ENCODE measurements around the gene AAGAB. TPM values are rescaled to one million over a fixed set of nuclear protein-coding genes. Genes with fewer than 3 reads are reported as not detected.

The AAGAB gene
- polyA plus RNA-seq, 3 donors = 50.4 to 65.8 (median 59.7) TPM

GRCh38 chr15:67196222-67196621, 58.2 kb downstream of the AAGAB start:
- no peak for DNase-seq (ENCODE audit: extremely low read depth in 1 of 11, low read depth in 9 of 11, low spot score in 4 of 11)

GRCh38 chr15:67195305-67195704, 59.2 kb downstream of the AAGAB start:
- DNase-seq (ENCODE audit: extremely low read depth in 1 of 11, low read depth in 9 of 11, low spot score in 4 of 11) = no peak

- no peak for DNase-seq (ENCODE audit: extremely low read depth in 1 of 11, low read depth in 9 of 11, low spot score in 4 of 11)
Observed at GRCh38 chr15:67194171-67195114, 60.0 kb downstream of the AAGAB start.

- no peak for DNase-seq (ENCODE audit: extremely low read depth in 1 of 11, low read depth in 9 of 11, low spot score in 4 of 11)
Observed at GRCh38 chr15:67193223-67193990, 61.1 kb downstream of the AAGAB start.

- no peak for DNase-seq (ENCODE audit: extremely low read depth in 1 of 11, low read depth in 9 of 11, low spot score in 4 of 11)
Observed at GRCh38 chr15:67192185-67192820, 62.2 kb downstream of the AAGAB start.

- no peak for DNase-seq (ENCODE audit: extremely low read depth in 1 of 11, low read depth in 9 of 11, low spot score in 4 of 11)
Observed at GRCh38 chr15:67190813-67191212, 63.6 kb downstream of the AAGAB start.

GRCh38 chr15:67190326-67190725, 64.1 kb downstream of the AAGAB start:
- DNase-seq (ENCODE audit: extremely low read depth in 1 of 11, low read depth in 9 of 11, low spot score in 4 of 11) = no peak

GRCh38 chr15:67189326-67190051, 65.0 kb downstream of the AAGAB start:
- no peak for DNase-seq (ENCODE audit: extremely low read depth in 1 of 11, low read depth in 9 of 11, low spot score in 4 of 11)

- DNase-seq (ENCODE audit: extremely low read depth in 1 of 11, low read depth in 9 of 11, low spot score in 4 of 11) = peak in 7 of 11 donors; percentile 37 to 62 (median 60)
Observed at GRCh38 chr15:67188551-67189218, 65.8 kb downstream of the AAGAB start.

GRCh38 chr15:67187351-67187854, 67.1 kb downstream of the AAGAB start:
- no peak for DNase-seq (ENCODE audit: extremely low read depth in 1 of 11, low read depth in 9 of 11, low spot score in 4 of 11)

- DNase-seq (ENCODE audit: extremely low read depth in 1 of 11, low read depth in 9 of 11, low spot score in 4 of 11) = no peak
Observed at GRCh38 chr15:67186688-67187087, 67.8 kb downstream of the AAGAB start.

GRCh38 chr15:67186226-67186649, 68.2 kb downstream of the AAGAB start:
- DNase-seq (ENCODE audit: extremely low read depth in 1 of 11, low read depth in 9 of 11, low spot score in 4 of 11) = no peak

GRCh38 chr15:67185621-67186225, 68.7 kb downstream of the AAGAB start:
- DNase-seq (ENCODE audit: extremely low read depth in 1 of 11, low read depth in 9 of 11, low spot score in 4 of 11) = no peak

- DNase-seq (ENCODE audit: extremely low read depth in 1 of 11, low read depth in 9 of 11, low spot score in 4 of 11) = no peak
Observed at GRCh38 chr15:67185051-67185450, 69.4 kb downstream of the AAGAB start.

- DNase-seq (ENCODE audit: extremely low read depth in 1 of 11, low read depth in 9 of 11, low spot score in 4 of 11) = no peak
Observed at GRCh38 chr15:67184208-67184925, 70.1 kb downstream of the AAGAB start.

GRCh38 chr15:67183443-67184169, 70.9 kb downstream of the AAGAB start:
- no peak for DNase-seq (ENCODE audit: extremely low read depth in 1 of 11, low read depth in 9 of 11, low spot score in 4 of 11)

GRCh38 chr15:67181221-67181639, 73.2 kb downstream of the AAGAB start:
- DNase-seq (ENCODE audit: extremely low read depth in 1 of 11, low read depth in 9 of 11, low spot score in 4 of 11) = no peak
